H1 (cell line): ENCODE measurements around the gene CIDEA. TPM values are rescaled to one million over a fixed set of nuclear protein-coding genes. Genes with fewer than 3 reads are reported as not detected.

ENCODE experiments used
- CTCF ChIA-PET: fragments of 300-600 bp; sonication (Branson Sonifier 250); formaldehyde crosslinking; loops from one replicate; lab custom pipeline; 2021; ENCODE audit not compliant: partially characterized antibody; lab: Charles Lee
- POLR2A ChIA-PET: fragments of 300-600 bp; sonication (Branson Sonifier 250); formaldehyde crosslinking; loops from one replicate; lab custom pipeline; 2021; ENCODE audit warnings: inconsistent platforms; ENCODE audit not compliant: partially characterized antibody; lab: Charles Lee
- DNase-seq, 2 experiments: peaks; one replicate each; pipeline versions ENCODE4 v3.0.0 to v3.0.0-alpha.2; 2010 to 2022; ENCODE audit warnings: low spot score in 2 of 2, low read depth in 1 of 2, mixed read lengths in 1 of 2
- FAIRE-seq: peaks from 2 replicates; lab custom pipeline; 2011; peaks lifted over from hg19 to GRCh38; lab: Jason Lieb, UNC
- H2AFZ ChIP-seq: 2 replicates; pipeline ENCODE4 v1.8.1; 2012; ENCODE audit warnings: low read length, inconsistent platforms
- H2AK5ac ChIP-seq: 2 replicates; pipeline ENCODE4 v1.6.1; 2013; ENCODE audit warnings: low read depth, low read length
- H2BK120ac ChIP-seq: replicated peaks from 2 replicates; pipeline ENCODE3; 2013; ENCODE audit warnings: low read depth, low read length, inconsistent platforms
- H2BK12ac ChIP-seq: 2 replicates; pipeline ENCODE4 v1.6.1; 2013; ENCODE audit warnings: low read depth, low read length
- H2BK15ac ChIP-seq: 2 replicates; pipeline ENCODE4 v1.6.1; 2013; ENCODE audit warnings: low read length
- H2BK20ac ChIP-seq: 2 replicates; pipeline ENCODE4 v1.6.1; 2013; ENCODE audit warnings: low read length
- H2BK5ac ChIP-seq: 2 replicates; pipeline ENCODE4 v1.6.1; 2013; ENCODE audit warnings: low read depth, low read length
- H3K14ac ChIP-seq: 2 replicates; pipeline ENCODE4 v1.6.1; 2013; ENCODE audit warnings: inconsistent platforms; ENCODE audit not compliant: insufficient read length
- H3K18ac ChIP-seq: 2 replicates; pipeline ENCODE4 v1.6.1; 2013; ENCODE audit warnings: low read length; ENCODE audit errors: extremely low read depth
- H3K23ac ChIP-seq: 2 replicates; pipeline ENCODE4 v1.6.1; 2013; ENCODE audit warnings: inconsistent platforms; ENCODE audit not compliant: insufficient read length
- H3K23me2 ChIP-seq: 2 replicates; pipeline ENCODE4 v1.6.1; 2013; ENCODE audit warnings: low read depth, low read length
- H3K27ac ChIP-seq: 2 replicates; pipeline ENCODE4 v1.6.1; 2011; ENCODE audit warnings: low read depth, low read length, inconsistent platforms
- H3K27me3 ChIP-seq, 4 experiments: replicated peaks in 1 of 4; 1 replicate in 1 of 4; 2 replicates in 3 of 4; pipeline versions ENCODE4 v1.6.1 to v1.8.1; 2011 to 2013; ENCODE audit warnings: low read length in 3 of 4, mild to moderate bottlenecking in 3 of 4, inconsistent platforms in 2 of 4, mixed read lengths in 2 of 4, moderate library complexity in 1 of 4; ENCODE audit not compliant: control insufficient read depth in 3 of 4, insufficient read depth in 3 of 4; ENCODE audit errors: extremely low read depth in 1 of 4
- H3K36me3 ChIP-seq, 4 experiments: 2 replicates each; pipeline versions ENCODE4 v1.6.1 to v1.8.1; 2011 to 2013; ENCODE audit warnings: mild to moderate bottlenecking in 4 of 4, low read length in 3 of 4, moderate library complexity in 2 of 4, control low read depth in 1 of 4, inconsistent platforms in 1 of 4; ENCODE audit not compliant: insufficient read depth in 4 of 4, control insufficient read depth in 2 of 4
- H3K4ac ChIP-seq: replicated peaks from 2 replicates; pipeline ENCODE3; 2013; ENCODE audit warnings: low read length, low read depth, mixed read lengths, inconsistent platforms; ENCODE audit not compliant: insufficient read length
- H3K4me1 ChIP-seq, 4 experiments: replicated peaks in 1 of 4; 1 replicate in 1 of 4; 2 replicates in 3 of 4; pipeline versions ENCODE4 v1.6.1 to v1.8.1; 2011 to 2013; ENCODE audit warnings: low read length in 3 of 4, inconsistent platforms in 2 of 4, mixed read lengths in 1 of 4; ENCODE audit not compliant: insufficient read depth in 4 of 4, control insufficient read depth in 3 of 4
- H3K4me2 ChIP-seq, 2 experiments: 2 replicates each; pipeline versions ENCODE4 v1.6.1 to v1.8.1; 2011 to 2013; ENCODE audit warnings: low read depth in 2 of 2, low read length in 2 of 2, control low read depth in 1 of 2, inconsistent platforms in 1 of 2, mild to moderate bottlenecking in 1 of 2; ENCODE audit not compliant: insufficient read depth in 1 of 2
- H3K4me3 ChIP-seq, 4 experiments: fragments of 200-600, 300-600 bp in 1 of 4; sonication (generic), shearing (Covaris generic), sonication (Bioruptor Twin) in 1 of 4; 2 replicates each; pipeline versions ENCODE4 v1.5.1 to v1.8.1; 2011 to 2016; ENCODE audit warnings: low read length in 4 of 4, low read depth in 3 of 4, control low read depth in 2 of 4, inconsistent platforms in 2 of 4, mild to moderate bottlenecking in 2 of 4, mixed read lengths in 1 of 4, moderate library complexity in 1 of 4; ENCODE audit not compliant: insufficient read depth in 2 of 4; ENCODE audit errors: extremely low read depth in 1 of 4
- H3K56ac ChIP-seq: replicated peaks from 2 replicates; pipeline ENCODE3; 2013; ENCODE audit warnings: low read depth, mild to moderate bottlenecking, mixed read lengths, low read length, inconsistent platforms; ENCODE audit not compliant: insufficient read length
- H3K79me1 ChIP-seq: 2 replicates; pipeline ENCODE4 v1.6.1; 2013; ENCODE audit warnings: low read depth, low read length, control low read depth
- H3K79me2 ChIP-seq, 2 experiments: 2 replicates each; pipeline versions ENCODE4 v1.6.1 to v1.8.1; 2012 to 2013; ENCODE audit warnings: low read length in 2 of 2, mild to moderate bottlenecking in 2 of 2, inconsistent platforms in 1 of 2; ENCODE audit not compliant: insufficient read depth in 2 of 2, control insufficient read depth in 1 of 2
- H3K9ac ChIP-seq, 4 experiments: replicated peaks in 1 of 4; 1 replicate in 1 of 4; 2 replicates in 3 of 4; pipeline versions ENCODE4 v1.6.1 to v1.8.1; 2011 to 2013; ENCODE audit warnings: low read depth in 3 of 4, low read length in 3 of 4, control low read depth in 2 of 4, mild to moderate bottlenecking in 2 of 4, moderate library complexity in 2 of 4, inconsistent platforms in 1 of 4; ENCODE audit errors: extremely low read depth in 1 of 4
- H3K9me3 ChIP-seq, 2 experiments: 2 replicates each; pipeline versions ENCODE4 v1.6.1 to v1.8.1; 2012 to 2013; ENCODE audit warnings: mild to moderate bottlenecking in 2 of 2, moderate library complexity in 2 of 2, control low read depth in 1 of 2, inconsistent platforms in 1 of 2, low read depth in 1 of 2, low read length in 1 of 2, mixed read lengths in 1 of 2; ENCODE audit not compliant: insufficient read depth in 2 of 2
- H4K20me1 ChIP-seq, 2 experiments: replicated peaks in 1 of 2; 2 replicates each; pipeline versions ENCODE3 to v1.8.1; 2011 to 2013; ENCODE audit warnings: inconsistent platforms in 2 of 2, low read length in 2 of 2, mild to moderate bottlenecking in 1 of 2; ENCODE audit not compliant: insufficient read depth in 2 of 2, control insufficient read depth in 1 of 2
- H4K5ac ChIP-seq: 2 replicates; pipeline ENCODE4 v1.6.1; 2013; ENCODE audit warnings: low read length, low read depth, mixed read lengths, inconsistent platforms; ENCODE audit not compliant: insufficient read length
- H4K8ac ChIP-seq: 2 replicates; pipeline ENCODE4 v1.8.0; 2013; ENCODE audit warnings: mild to moderate bottlenecking, moderate library complexity, low read length, inconsistent platforms; ENCODE audit not compliant: insufficient read depth; ENCODE audit errors: extremely low read depth
- H4K91ac ChIP-seq: replicated peaks from 2 replicates; pipeline ENCODE3; 2013; ENCODE audit warnings: low read length, mixed read lengths, inconsistent platforms; ENCODE audit not compliant: insufficient read length
- CTBP2 ChIP-seq: IDR thresholded peaks from 2 replicates; pipeline ENCODE4 v1.7.0; 2011; ENCODE audit warnings: borderline replicate concordance, mild to moderate bottlenecking, moderate library complexity, mixed read lengths, low read length; ENCODE audit not compliant: insufficient read depth, insufficient read length
- E2F6 ChIP-seq: IDR thresholded peaks from 2 replicates; pipeline ENCODE4 v1.6.1; 2012; ENCODE audit warnings: inconsistent platforms
- GABPA ChIP-seq: IDR thresholded peaks from 2 replicates; pipeline ENCODE4 v1.6.1; 2011; ENCODE audit warnings: mild to moderate bottlenecking, low read length, moderate library complexity, borderline replicate concordance; ENCODE audit not compliant: insufficient read depth
- JUN ChIP-seq: IDR thresholded peaks from 2 replicates; pipeline ENCODE4 v1.6.1; 2011; ENCODE audit warnings: low read depth, mild to moderate bottlenecking, improper control_type of control experiment, low read length
- KDM5A ChIP-seq: fragments of 200-600 bp; IDR thresholded peaks from 2 replicates; pipeline ENCODE4 v1.7.1; 2012; ENCODE audit warnings: mild to moderate bottlenecking, low read length, inconsistent platforms, mixed read lengths
- NANOG ChIP-seq: IDR thresholded peaks from 2 replicates; pipeline ENCODE4 v1.6.1; 2011; ENCODE audit warnings: low read length, low read depth, mild to moderate bottlenecking, inconsistent platforms; ENCODE audit not compliant: insufficient read depth, poor library complexity, severe bottlenecking
- NRF1 ChIP-seq: IDR thresholded peaks from 2 replicates; pipeline ENCODE4 v1.6.1; 2011; ENCODE audit warnings: mild to moderate bottlenecking, low read depth, low read length, improper control_type of control experiment
- PHF8 ChIP-seq: fragments of 200-600 bp; sonication (generic); conservative IDR thresholded peaks from 2 replicates; pipeline ENCODE4 v1.7.1; 2012; ENCODE audit warnings: low read depth, mild to moderate bottlenecking, inconsistent platforms, low read length, moderate library complexity
- POU5F1 ChIP-seq: IDR thresholded peaks from 2 replicates; pipeline ENCODE4 v1.6.1; 2011; ENCODE audit warnings: low read depth, mild to moderate bottlenecking, low read length, moderate library complexity
- RFX5 ChIP-seq: IDR thresholded peaks from 2 replicates; pipeline ENCODE4 v1.6.1; 2011; ENCODE audit warnings: low read depth, low read length, improper control_type of control experiment, borderline replicate concordance
- SIN3A ChIP-seq, 2 experiments: IDR thresholded peaks in 1 of 2; conservative IDR thresholded peaks in 1 of 2; 2 replicates each; pipeline ENCODE4 v1.6.1; 2011 to 2012; ENCODE audit warnings: low read length in 2 of 2, improper control_type of control experiment in 1 of 2, low read depth in 1 of 2, mild to moderate bottlenecking in 1 of 2
- SIX5 ChIP-seq: IDR thresholded peaks from 2 replicates; pipeline ENCODE4 v1.6.1; 2011; ENCODE audit warnings: mild to moderate bottlenecking, low read depth, low read length
- SRF ChIP-seq: IDR thresholded peaks from 2 replicates; pipeline ENCODE4 v1.6.1; 2011; ENCODE audit warnings: mild to moderate bottlenecking, low read depth, low read length, moderate library complexity
- TAF1 ChIP-seq: IDR thresholded peaks from 2 replicates; pipeline ENCODE4 v1.6.1; 2011; ENCODE audit warnings: mild to moderate bottlenecking, low read depth, low read length
- WGBS, 2 experiments: shearing (Covaris generic) in 1 of 2; methylation state at CpG; one replicate each; pipeline versions ENCODE4 v1.1.6 to v1.1.7; 2013 to 2015; ENCODE audit warnings: low lambda C conversion rate in 2 of 2, mixed read lengths in 2 of 2, inconsistent platforms in 1 of 2, low coverage in 1 of 2, missing lambda C conversion rate in 1 of 2; ENCODE audit not compliant: insufficient replicate concordance in 2 of 2, insufficient coverage in 1 of 2, insufficient read length in 1 of 2; ENCODE audit errors: extremely low coverage in 1 of 2, missing lambda C conversion rate in 1 of 2; 5-methylcytosine and 5-hydroxymethylcytosine counted together
- polyA plus RNA-seq, 7 experiments: library from polyadenylated mRNA; depleted of rRNA in 3 of 7; stranded (reverse) in 5 of 7; unstranded in 2 of 7; fragments of >200 nt in 5 of 7; fragments of 200-250 nt in 2 of 7; gene quantifications; 1 replicate in 5 of 7; 2 replicates in 1 of 7; 4 replicates in 1 of 7; pipeline versions ENCODE4 v1.2.1 to v1.2.3, GENCODE V29; 2011 to 2013; ENCODE audit warnings: missing spikeins in 2 of 7, mixed read lengths in 2 of 7
- total RNA-seq: library from RNA; stranded (reverse); fragmentation: NEBNext Ultra II Directional; extraction: Animal tissue kit (Norgen Biotek cat#: 25700); gene quantifications from 2 replicates; pipeline ENCODE4 v1.2.1, GENCODE V29; 2021

CIDEA gene
- total and polyA plus RNA-seq, 2 of the 8 experiments (the other 6 are each of a cell fraction or from before 2014, with no cell fraction given), result not detected

GRCh38 chr18:12262748-12263147 lies 8.6 kb downstream of the CIDEA start:
- H3K23me2 ChIP-seq, result no peaks in the 10 kb centered on the region
- no peaks in the 10 kb centered on the region for H3K9me3 ChIP-seq
- no peak overlapping the region for H3K27ac ChIP-seq
- H3K36me3 ChIP-seq, result no peaks in the 10 kb centered on the region
- no peak overlapping the region for H3K23ac ChIP-seq
- no peak overlapping the region for H3K56ac ChIP-seq
- H2BK20ac ChIP-seq, result no peak overlapping the region
- H2BK12ac ChIP-seq, result no peak overlapping the region
- no peak overlapping the region for H3K14ac ChIP-seq
- no peak overlapping the region for H2BK5ac ChIP-seq
- CTCF ChIA-PET, result interaction anchor here (1.1 to 5.0 kb wide), 2 partner anchors 9 to 13 kb away, joined by 3 to 22 read pairs; no protein-coding TSS in a partner anchor
- no peaks in the 10 kb centered on the region for H4K20me1 ChIP-seq
- H3K4me1 ChIP-seq, result no peaks in the 10 kb centered on the region; a peak in 1 of 7 replicates
- no peak overlapping the region for H2BK120ac ChIP-seq
- no peaks in the 10 kb centered on the region for H3K79me1 ChIP-seq
- WGBS, 2 experiments, result 85% methylated on average over 8 of the region's 8 CpGs; no CpG with 5 or more reads in 1 of the 2 experiments
- no peak for FAIRE-seq
- H3K18ac ChIP-seq, result no peak overlapping the region
- no peak overlapping the region for H4K91ac ChIP-seq
- no peak overlapping the region for H3K4ac ChIP-seq
- no peak for DNase-seq
- no peaks in the 10 kb centered on the region for H3K79me2 ChIP-seq
- H3K4me2 ChIP-seq, result no peak overlapping the region
- no peak overlapping the region for H4K5ac ChIP-seq
- no peak overlapping the region for H2BK15ac ChIP-seq
- no peak overlapping the region for H3K4me3 ChIP-seq
- peaks cover 0 to 3% (median 0%) of the 10 kb centered on the region in 4 experiments; a peak in 1 of 7 replicates for H3K27me3 ChIP-seq
- H4K8ac ChIP-seq, result no peak overlapping the region
- no peak overlapping the region for H2AK5ac ChIP-seq
- POLR2A ChIA-PET, result no interaction called here
- H2AFZ ChIP-seq, result no peak overlapping the region
- no peak overlapping the region for H3K9ac ChIP-seq
- TF ChIP-seq E2F6, result no peak
- TF ChIP-seq CTBP2, result no peak
- no peak for TF ChIP-seq JUN
- no peak for TF ChIP-seq NANOG
- TF ChIP-seq KDM5A, result no peak
- no peak for TF ChIP-seq RFX5
- TF ChIP-seq POU5F1, result no peak
- no peak for TF ChIP-seq PHF8
- no peak for TF ChIP-seq GABPA
- TF ChIP-seq SRF, result no peak
- no peak for TF ChIP-seq SIN3A (conservative IDR thresholded peaks at IDR 0.05 in 1 of 2, IDR thresholded peaks at IDR 0.05 in 1 of 2; ENCODE audit: low read depth in 1 of 2, low read length in 2 of 2)
- TF ChIP-seq NRF1, result no peak
- TF ChIP-seq TAF1, result no peak
- no peak for TF ChIP-seq SIX5
